GM19438 (cell line): ENCODE measurements around the gene PYGO2.
"Not testable (repeated sequence)": the region's sequence is repeated elsewhere in the genome, so short reads cannot be mapped to it uniquely, and the experiment has no call there.

Experiments used
- ATAC-seq: cut with Tn5 transposase; IDR thresholded peaks from one replicate; pipeline ENCODE4 v1.9.1; 2021; ENCODE audit warnings: low read depth; ENCODE audit not compliant: unreplicated experiment

PYGO2 gene

GRCh38 chr1:154982897-154983648, 21.5 kb upstream of the PYGO2 start, which contains the start of gene FLAD1:
Gene FLAD1, plus strand, starts transcription at chr1:154983344. Its CDS starts 351 bp downstream, at chr1:154983695.
- ATAC-seq, result peak; percentile 98

DNA sequence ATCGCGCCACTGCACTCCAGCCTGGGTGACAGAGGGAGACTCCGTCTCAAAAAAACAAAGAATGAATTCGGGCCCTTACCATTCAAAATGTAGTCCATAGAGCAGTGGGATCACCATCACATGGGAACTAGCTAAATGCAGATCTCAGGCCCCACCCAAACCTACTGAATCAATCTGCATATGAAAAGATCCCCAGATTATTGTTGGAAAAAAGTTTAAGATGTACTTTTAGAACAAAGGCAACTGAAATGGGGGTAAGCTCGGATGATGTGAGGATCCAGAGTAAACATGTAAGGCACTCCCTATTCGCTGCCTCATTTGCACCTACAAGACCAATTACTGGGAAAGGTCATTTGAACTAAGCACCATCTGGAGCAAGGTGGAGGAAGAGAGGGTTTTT, 20.8 kb upstream of the PYGO2 start:
- ATAC-seq, result no peak

DNA sequence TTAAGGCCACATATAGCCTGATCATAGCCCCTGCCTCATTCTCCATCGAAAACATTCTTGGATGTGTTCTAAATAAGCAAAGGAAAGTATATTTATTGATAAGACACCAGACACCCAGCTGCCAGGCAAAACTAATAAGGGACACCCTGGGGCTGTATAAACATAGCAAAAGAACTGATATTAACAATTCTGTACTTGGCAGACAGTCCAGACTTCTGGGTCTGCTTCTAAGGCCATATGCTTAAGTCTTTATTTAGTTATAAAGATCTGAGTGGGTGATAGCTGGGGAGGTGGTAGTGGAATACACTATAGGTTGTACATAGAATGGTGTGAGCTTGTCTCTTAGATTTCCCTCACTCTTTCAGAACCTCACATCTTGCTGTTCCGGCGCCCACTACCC, 16.8 kb upstream of the PYGO2 start:
- ATAC-seq, result no peak

GRCh38 chr1:154977762-154978161, 16.2 kb upstream of the PYGO2 start:
- not testable (repeated sequence) for ATAC-seq

DNA sequence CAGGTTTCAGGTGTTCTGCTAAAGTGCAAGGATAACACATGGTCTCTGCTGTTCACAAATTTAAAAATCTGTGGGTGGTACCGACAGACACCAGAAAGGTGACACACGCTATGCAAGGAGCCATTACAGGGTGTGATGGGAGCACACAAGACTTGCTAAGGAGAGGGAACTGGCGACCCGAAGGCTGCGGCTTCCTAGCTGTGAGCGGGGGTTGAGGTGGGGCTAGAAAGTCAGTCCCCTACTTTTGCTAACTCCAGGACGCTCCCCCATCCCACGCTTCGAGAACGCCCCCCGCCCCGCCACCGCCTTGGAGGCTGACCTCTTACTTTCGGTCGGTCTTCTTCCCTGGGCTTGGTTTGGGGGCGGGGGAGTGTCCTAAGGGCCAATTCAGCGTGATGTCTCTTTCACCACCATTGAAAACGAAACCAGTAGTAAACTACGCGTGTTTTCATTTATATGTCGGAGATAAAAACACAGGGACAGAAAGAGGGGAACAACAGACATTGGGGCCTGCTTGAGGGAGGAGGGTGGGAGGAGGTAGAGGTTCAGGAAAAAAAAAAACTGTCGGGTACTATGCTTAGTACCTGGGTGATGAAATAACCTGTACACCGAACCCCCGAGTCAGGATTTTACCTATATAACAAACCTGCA, 14.0 kb upstream of the PYGO2 start:
- ATAC-seq, result no peak

DNA sequence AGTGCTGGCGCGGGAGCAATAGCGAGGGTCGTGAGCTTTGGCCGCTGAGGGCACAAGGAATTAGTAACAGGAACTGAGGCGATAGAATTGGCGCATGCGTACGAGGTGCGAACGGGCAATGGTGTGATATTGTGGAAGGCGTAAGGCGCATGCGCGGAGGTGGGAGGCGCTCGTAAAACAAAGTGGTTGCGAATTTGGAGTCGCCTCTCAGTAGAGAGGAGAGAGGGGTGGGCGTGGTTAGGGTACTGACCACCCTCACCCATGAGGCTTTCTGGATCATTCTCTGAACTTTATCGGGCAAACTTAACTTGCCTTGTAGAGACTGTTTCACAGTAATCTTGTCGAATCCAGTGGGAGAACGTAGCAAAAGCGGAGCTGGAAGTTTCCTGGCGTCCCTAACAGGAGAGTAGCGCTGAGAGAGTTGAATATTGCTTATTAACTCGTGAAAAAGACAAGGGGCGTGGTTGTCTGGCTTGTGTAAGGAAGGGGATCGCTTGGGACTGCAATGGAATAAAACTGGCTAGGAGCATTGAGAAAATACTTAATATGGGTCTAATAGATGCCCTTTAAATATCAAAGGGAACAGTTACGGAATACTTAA, 13.3 kb upstream of the PYGO2 start:
- peak; percentile 44 for ATAC-seq

- ATAC-seq, result peak; percentile 70
Observed at GRCh38 chr1:154974102-154974807, 12.7 kb upstream of the PYGO2 start, which contains the start of gene CKS1B. Gene CKS1B, plus strand, starts transcription at chr1:154974681. Its CDS starts 65 bp downstream, at chr1:154974746.

- ATAC-seq, result peak; percentile 16
Observed at GRCh38 chr1:154973344-154974101, 11.9 kb upstream of the PYGO2 start.

DNA sequence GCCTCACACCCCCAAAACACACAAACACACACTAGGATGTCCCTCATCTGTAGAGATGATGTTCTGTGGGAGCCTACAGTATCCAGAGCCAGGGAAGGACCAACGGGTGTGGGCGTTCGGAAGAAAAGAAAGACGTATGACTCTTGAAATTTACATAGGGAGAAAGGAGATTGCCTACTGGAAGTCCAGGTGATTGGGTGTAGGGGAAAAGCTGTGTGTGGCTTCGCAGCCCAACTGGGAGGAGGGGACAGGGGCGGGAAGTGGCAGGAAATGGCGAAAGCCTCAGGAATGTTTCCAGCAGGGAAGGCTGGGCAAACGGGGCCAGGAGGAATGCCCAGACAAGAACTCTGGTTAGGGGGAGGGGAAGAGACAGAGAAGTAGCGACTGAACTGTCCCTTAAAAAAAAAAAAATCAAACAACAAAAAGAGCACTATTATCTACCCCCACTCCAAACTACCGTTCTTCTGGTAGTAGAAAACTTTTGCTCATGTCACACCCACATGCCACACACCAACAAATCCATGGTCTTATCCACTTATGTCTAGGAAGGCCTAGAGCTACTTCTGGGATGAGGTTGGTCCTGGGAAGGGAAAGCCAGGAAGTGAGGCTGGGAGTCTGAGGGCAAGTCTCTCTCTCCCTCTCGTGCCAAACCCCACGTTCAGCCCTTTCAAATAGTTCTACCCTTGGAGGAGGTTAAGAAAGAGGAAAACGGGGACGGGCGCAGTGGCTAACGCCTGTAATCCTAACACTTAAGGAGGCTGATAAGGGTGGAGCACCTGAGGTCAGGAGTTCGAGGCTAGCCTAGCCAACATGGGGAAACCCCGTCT, 11.1 kb upstream of the PYGO2 start:
- no peak for ATAC-seq

DNA sequence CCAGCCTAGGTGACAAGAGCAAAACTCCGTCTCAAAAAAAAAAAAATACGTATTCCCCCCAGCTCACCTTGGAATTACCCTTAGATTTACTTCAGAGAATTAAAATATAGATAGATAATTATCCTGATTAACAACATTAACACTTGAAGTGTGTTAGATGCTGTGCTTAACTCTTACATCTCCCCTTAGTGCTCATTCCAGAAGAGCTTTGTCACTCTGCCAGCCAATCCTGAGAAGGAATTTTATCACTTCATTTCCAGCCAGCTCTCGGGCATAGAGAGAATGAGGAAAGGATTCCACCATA, 10.6 kb upstream of the PYGO2 start:
- no peak for ATAC-seq

DNA sequence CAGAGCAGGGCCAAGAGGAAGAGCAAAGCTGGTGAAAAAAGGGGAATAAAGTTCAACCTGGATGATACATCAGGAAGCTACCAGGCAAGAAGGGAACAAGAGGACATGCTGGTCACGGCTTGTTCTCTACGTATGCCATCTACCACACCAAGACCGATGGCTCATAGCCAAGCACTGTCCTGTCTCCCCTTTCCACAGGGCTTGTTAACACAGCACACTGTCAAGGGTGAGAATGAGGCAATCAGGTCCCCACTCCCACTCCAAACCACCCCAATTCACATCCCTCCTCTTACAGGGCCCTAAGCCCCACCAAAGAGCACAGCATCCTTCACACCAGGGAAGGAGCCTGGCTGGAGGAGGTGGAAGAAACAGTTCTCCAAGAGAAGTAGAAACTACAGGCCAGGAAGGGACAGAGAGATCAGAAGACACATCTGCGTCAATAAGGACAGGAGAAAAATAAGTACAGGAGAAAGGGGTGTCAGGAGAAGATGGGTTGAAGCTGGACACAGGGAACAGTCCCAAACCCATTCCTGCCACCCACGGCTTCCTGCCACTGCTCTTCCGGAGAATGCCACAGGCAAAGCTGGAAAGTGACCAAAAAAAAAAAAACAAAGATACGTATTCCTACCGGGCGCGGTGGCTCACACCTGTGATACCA, 9.9 kb upstream of the PYGO2 start:
- ATAC-seq, result no peak

GRCh38 chr1:154970631-154971340, 9.2 kb upstream of the PYGO2 start, which contains the start of gene SHC1:
Gene SHC1, minus strand, starts transcription at chr1:154970747. Its CDS starts 221 bp downstream, at chr1:154970526.
- no peak for ATAC-seq

- ATAC-seq, result no peak
Observed at GRCh38 chr1:154969860-154970452, 8.4 kb upstream of the PYGO2 start.

DNA sequence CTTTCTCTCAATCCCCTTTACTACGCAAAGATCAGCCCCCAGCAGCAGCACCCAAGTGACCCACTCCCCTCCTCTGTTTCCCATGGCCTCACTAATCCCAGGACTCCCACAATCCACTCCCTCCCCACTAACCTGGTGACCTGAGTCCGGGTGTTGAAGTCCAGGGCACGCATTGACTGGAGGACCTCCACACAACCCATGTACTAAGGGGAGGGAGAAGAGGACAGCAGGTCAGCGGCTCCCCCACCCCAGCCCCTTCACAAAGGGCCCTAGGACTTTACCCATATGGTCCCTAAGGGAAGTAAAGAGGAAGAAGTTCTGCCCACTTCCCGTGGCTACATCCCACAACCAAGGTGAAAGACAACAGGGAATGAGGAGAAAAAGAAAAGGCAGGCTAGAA, 7.7 kb upstream of the PYGO2 start:
- no peak for ATAC-seq

DNA sequence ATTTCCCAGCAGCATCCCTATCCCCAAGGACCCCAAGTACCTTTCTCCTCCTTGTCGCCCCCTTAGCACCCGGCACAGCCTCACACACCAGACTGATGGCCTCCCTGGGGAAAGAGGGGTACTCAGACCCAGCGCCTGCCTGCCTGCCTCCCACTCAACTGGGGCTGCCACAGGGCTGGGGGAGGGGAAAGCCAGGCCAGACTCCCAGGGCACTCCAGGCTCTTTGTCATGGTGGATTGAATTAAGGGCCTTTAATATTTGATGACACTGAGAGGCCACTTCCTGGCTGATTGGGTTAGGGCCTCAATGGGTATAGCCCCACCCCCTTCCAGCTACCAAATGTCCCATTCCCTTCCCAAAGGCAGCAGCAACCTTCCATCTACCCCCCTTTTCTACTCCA, 7.1 kb upstream of the PYGO2 start:
- no peak for ATAC-seq

DNA sequence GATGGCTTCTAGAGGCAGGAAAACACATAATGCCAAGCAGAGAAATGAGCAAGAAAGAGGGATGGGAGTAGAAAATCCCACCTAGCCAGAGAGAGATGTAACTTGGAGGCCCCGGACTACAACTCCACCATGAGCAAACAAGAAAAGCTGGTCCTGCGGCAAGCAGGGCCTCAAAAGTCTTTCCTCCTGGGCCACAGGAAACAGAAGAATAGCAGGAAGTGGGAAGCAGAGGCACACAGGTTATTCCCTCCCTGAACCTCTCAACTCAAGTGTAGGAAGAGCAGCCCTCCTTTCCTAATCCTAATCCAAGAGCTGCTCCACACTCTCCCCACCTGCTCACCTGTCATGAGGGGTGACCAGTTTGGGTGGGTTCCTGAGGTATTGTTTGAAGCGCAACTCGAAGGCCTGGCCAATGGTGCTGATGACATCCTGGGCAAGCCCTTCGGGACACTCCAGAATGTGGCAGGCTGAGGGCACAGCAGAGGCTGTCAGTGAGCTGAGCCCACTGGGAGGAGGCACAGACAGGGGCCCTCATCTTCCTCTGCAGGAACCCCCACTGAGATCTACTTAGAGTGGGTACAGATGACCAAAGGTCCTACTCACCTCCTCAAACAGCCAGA, 5.9 kb upstream of the PYGO2 start:
- no peak for ATAC-seq

- ATAC-seq, result no peak
Observed at GRCh38 chr1:154966111-154966510, 4.5 kb upstream of the PYGO2 start.

DNA sequence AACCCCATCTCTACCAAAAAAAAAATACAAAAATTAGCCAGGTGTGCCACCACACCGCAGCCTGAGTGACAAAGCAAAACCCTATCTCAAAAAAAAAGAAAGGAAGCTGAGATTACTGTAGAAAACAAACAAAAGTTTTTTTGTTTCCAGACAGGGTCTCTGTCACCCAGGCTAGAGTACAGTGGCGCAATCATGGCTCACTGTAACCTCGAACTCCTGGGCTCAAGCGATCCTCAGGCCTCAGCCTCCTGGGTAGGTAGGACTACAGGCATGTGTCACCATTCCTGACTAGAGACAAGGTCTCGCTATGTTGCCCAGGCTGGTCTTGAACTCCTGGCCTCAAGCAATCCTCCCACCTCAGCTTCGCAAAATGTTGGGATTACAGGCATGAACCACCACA, 2.8 kb upstream of the PYGO2 start:
- ATAC-seq, result no peak
